Nephron progenitor cell (in vitro differentiated cells): Measurements from ENCODE around the gene DNAJC30.
"Not testable (repeated sequence)": the region's sequence is repeated elsewhere in the genome, so short reads cannot be mapped to it uniquely, and the experiment has no call there.

ENCODE experiments used
- DNase-seq: peaks from one replicate; pipeline ENCODE4 v3.0.0; 2021
- H3K27ac Mint-ChIP-seq: 2 replicates; pipeline ENCODE4 v1.8.0; 2021; ENCODE audit warnings: mild to moderate bottlenecking, moderate library complexity, mixed read lengths
- H3K27me3 Mint-ChIP-seq: 2 replicates; pipeline ENCODE4 v1.8.0; 2021; ENCODE audit warnings: mild to moderate bottlenecking, low read depth, mixed read lengths; ENCODE audit not compliant: poor library complexity
- H3K36me3 Mint-ChIP-seq: 2 replicates; pipeline ENCODE4 v1.8.0; 2021; ENCODE audit warnings: low read depth, mixed read lengths
- H3K4me1 Mint-ChIP-seq: 2 replicates; pipeline ENCODE4 v1.8.0; 2021; ENCODE audit warnings: mixed read lengths
- H3K4me3 Mint-ChIP-seq: 2 replicates; pipeline ENCODE4 v1.8.0; 2021; ENCODE audit warnings: mild to moderate bottlenecking, moderate library complexity, mixed read lengths
- H3K9me3 Mint-ChIP-seq: 2 replicates; pipeline ENCODE4 v1.8.0; 2021; ENCODE audit warnings: mild to moderate bottlenecking, moderate library complexity, mixed read lengths
- CTCF ChIP-seq: fragments of 200-600 bp; sonication (generic); IDR thresholded peaks from 2 replicates; pipeline ENCODE4 v1.5.0; 2021; ENCODE audit warnings: antibody characterized with exemption

Gene DNAJC30

GRCh38 chr7:73723813-73724212 lies 40.6 kb upstream of the DNAJC30 start:
- Mint-ChIP-seq H3K4me1 (peaks cover 23% of the 10 kb centered on the region), H3K27me3 (peaks cover 19% of the 10 kb centered on the region), H3K9me3 (no peaks in the 10 kb centered on the region), H3K4me3 (no peak overlapping the region), H3K36me3 (no peaks in the 10 kb centered on the region), H3K27ac (no peak overlapping the region)
- no peak for DNase-seq
- no peak for TF ChIP-seq CTCF

GRCh38 chr7:73722785-73723184 lies 39.5 kb upstream of the DNAJC30 start:
- Mint-ChIP-seq H3K36me3 (no peaks in the 10 kb centered on the region), H3K4me1 (peaks cover 18% of the 10 kb centered on the region), H3K4me3 (no peak overlapping the region), H3K27me3 (peaks cover 24% of the 10 kb centered on the region), H3K9me3 (no peaks in the 10 kb centered on the region), H3K27ac (no peak overlapping the region)
- TF ChIP-seq CTCF, result no peak
- DNase-seq, result no peak

DNA sequence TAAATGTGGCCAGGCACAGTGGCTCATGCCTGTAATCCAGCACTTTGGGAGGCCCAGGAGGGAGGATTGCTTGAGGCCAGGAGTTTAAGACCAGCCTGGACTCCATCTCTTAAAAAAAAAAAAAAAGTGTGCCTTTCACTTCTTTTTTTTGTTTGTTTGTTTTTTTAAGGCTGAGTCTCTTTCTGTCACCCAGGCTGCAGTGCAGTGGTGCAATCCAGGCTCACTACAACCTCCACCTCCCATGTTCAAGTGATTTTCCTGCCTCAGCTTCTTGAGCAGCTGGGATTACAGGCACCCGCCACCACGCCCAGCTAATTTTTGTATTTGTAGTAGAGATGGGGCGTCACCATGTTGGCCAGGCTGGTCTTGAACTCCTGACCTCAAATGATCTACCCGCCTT lies 38.9 kb upstream of the DNAJC30 start:
- H3K4me1 Mint-ChIP-seq, result peaks cover 21% of the 10 kb centered on the region
- H3K36me3 Mint-ChIP-seq, H3K9me3 Mint-ChIP-seq, H3K4me3 Mint-ChIP-seq, DNase-seq, H3K27ac Mint-ChIP-seq: not testable (repeated sequence)
- H3K27me3 Mint-ChIP-seq, result peaks cover 26% of the 10 kb centered on the region

DNA sequence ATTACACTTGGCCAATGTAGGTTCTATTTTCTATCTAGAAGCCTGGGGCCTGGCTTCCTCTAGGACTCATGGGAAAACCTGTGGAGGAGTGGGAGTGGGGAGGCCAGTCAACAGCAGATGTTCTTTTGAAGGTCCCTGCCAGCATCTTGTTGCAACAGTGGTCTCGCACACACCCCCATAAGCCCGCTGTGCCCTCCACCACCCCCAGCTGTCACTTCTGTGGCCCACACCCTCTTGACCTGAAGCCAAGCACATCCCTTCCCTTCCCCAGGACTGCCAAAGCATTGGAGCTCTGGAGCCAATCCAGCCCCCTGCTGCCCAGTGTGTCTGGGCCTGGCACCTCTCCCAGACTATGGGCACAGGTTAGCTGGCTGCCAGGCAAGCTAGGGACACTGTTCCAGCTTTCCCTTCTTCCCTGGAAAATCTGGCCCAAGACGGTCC lies 38.1 kb upstream of the DNAJC30 start:
- H3K27ac Mint-ChIP-seq, result no peak overlapping the region
- no peak for TF ChIP-seq CTCF
- H3K4me3 Mint-ChIP-seq, result peak overlapping the region; percentile 69
- no peaks in the 10 kb centered on the region for H3K9me3 Mint-ChIP-seq
- no peak for DNase-seq
- peaks cover 26% of the 10 kb centered on the region for H3K27me3 Mint-ChIP-seq
- H3K36me3 Mint-ChIP-seq, result no peaks in the 10 kb centered on the region
- peaks cover 27% of the 10 kb centered on the region for H3K4me1 Mint-ChIP-seq

GRCh38 chr7:73720443-73720842 lies 37.2 kb upstream of the DNAJC30 start:
- H3K9me3 Mint-ChIP-seq, DNase-seq, H3K36me3 Mint-ChIP-seq, H3K27ac Mint-ChIP-seq: not testable (repeated sequence)
- Mint-ChIP-seq H3K4me3 (peak overlapping the region; percentile 81), H3K4me1 (peaks cover 36% of the 10 kb centered on the region), H3K27me3 (peaks cover 26% of the 10 kb centered on the region)

- Mint-ChIP-seq H3K4me3 (peak overlapping the region; percentile 81), H3K27me3 (peaks cover 26% of the 10 kb centered on the region), H3K36me3 (no peaks in the 10 kb centered on the region), H3K27ac (no peak overlapping the region), H3K9me3 (no peaks in the 10 kb centered on the region), H3K4me1 (peaks cover 38% of the 10 kb centered on the region)
- no peak for TF ChIP-seq CTCF
- DNase-seq, result no peak
These were observed 36.5 kb upstream of the DNAJC30 start for GRCh38 chr7:73719806-73720169.

DNA sequence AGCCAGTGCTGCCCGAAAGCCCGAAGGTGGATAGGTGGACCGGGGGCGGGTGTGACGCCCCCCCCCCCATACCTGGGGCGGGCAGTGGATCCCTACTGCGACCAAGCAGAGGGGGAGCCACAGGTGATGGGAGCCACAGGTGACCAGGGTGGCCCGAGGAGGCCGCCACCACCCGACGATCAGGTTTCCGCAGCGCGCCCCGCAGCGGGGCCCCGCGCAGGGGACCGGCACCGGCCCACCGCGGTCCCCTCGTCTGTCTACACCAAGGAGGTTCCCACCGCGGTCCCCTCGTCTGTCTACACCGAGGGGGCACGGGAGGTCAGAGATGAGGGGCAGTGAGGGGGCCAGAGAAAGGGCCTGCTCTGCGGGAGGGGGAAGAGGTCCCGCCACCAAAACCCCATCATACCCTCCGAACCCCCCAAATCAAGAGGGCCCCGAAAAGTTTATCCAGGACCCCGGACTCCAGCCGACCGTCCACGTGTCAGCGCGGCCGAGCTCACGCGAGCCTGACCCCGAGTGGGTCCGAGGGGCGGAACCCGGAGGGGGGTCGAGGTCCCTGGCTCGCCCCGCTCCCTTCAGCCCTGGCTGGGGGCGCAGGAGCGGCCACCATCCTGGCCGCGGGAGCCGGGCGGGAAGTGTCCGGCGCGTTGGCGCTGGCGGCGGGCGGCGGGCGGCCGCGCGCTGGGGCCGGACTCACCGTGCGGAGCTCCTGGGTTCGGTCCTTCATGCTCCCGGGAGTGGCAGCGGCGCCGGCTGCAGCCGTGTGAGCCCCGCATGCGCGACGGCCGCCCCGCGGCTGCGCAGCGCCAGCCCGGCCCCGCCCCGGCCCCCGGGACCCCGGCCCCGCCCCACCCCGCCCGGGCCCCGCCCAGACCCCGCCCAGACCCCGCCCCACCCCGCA lies 35.9 kb upstream of the DNAJC30 start, which contains the start of gene STX1A:
Gene STX1A (minus strand): TSS at position 765 of the 901 bp plus-strand sequence. CDS start 38 bp downstream, at position 727.
- Mint-ChIP-seq H3K36me3 (no peaks in the 10 kb centered on the region), H3K4me1 (peaks cover 38% of the 10 kb centered on the region), H3K9me3 (no peaks in the 10 kb centered on the region), H3K27ac (no peak within 1 kb of the TSS), H3K4me3 (peak within 1 kb of the TSS; percentile 81), H3K27me3 (peaks cover 26% of the 10 kb centered on the region)
- peak; percentile 80 for DNase-seq
- no peak for TF ChIP-seq CTCF
